Lung (tissue), 12 donors: ENCODE results near the gene TEX48. TPM values are rescaled to one million over a fixed set of nuclear protein-coding genes. Genes with fewer than 3 reads are reported as not detected.

ENCODE experiments used
- ATAC-seq: fragments of 200-7000 bp; cut with Tn5 transposase; one replicate; pipeline ENCODE4 v1.9.1; 2020; ENCODE audit warnings: moderate number of reproducible peaks; ENCODE audit not compliant: insufficient read depth, low FRiP score
- DNase-seq, 3 donors: peaks; one replicate each; pipeline ENCODE4 v3.0.0-alpha.2; 2013 to 2017
- H3K27ac ChIP-seq, 2 donors: one replicate each; pipeline ENCODE4 v1.5.1; 2013; ENCODE audit warnings: mild to moderate bottlenecking in 2 of 2, moderate library complexity in 2 of 2, control low read depth in 1 of 2, inconsistent platforms in 1 of 2, low read depth in 1 of 2, low read length in 1 of 2
- H3K27me3 ChIP-seq, 3 donors: one replicate each; pipeline ENCODE4 v1.5.1; 2013; ENCODE audit warnings: low read length in 2 of 3; ENCODE audit not compliant: control insufficient read depth in 3 of 3, insufficient read depth in 3 of 3
- H3K36me3 ChIP-seq, 4 donors: one replicate each; pipeline ENCODE4 v1.5.1; 2013; ENCODE audit warnings: low read length in 4 of 4, mild to moderate bottlenecking in 1 of 4, moderate library complexity in 1 of 4; ENCODE audit not compliant: control insufficient read depth in 4 of 4, insufficient read depth in 4 of 4
- H3K4me1 ChIP-seq, 5 donors: one replicate each; pipeline ENCODE4 v1.5.1; 2013; ENCODE audit warnings: low read length in 5 of 5, mild to moderate bottlenecking in 2 of 5, moderate library complexity in 1 of 5; ENCODE audit not compliant: control insufficient read depth in 5 of 5, insufficient read depth in 5 of 5
- H3K4me3 ChIP-seq: one replicate; pipeline ENCODE4 v1.5.1; 2013; ENCODE audit warnings: mild to moderate bottlenecking, control low read depth, moderate library complexity
- H3K9ac ChIP-seq, 2 donors: one replicate each; pipeline ENCODE4 v1.5.1; 2013; ENCODE audit warnings: low read length in 2 of 2, control low read depth in 1 of 2; ENCODE audit not compliant: insufficient read depth in 1 of 2
- H3K9me3 ChIP-seq, 4 donors: one replicate each; pipeline ENCODE4 v1.5.1; 2013; ENCODE audit warnings: low read length in 3 of 4, mild to moderate bottlenecking in 1 of 4, moderate library complexity in 1 of 4; ENCODE audit not compliant: control insufficient read depth in 4 of 4, insufficient read depth in 3 of 4
- WGBS, 2 donors: extraction: QIAGEN DNeasy Blood & Tissue Kit; methylation state at CpG; one replicate each; pipeline ENCODE4 v1.1.7; 2013; 5-methylcytosine and 5-hydroxymethylcytosine counted together
- polyA plus RNA-seq, 2 donors: library from polyadenylated mRNA; stranded (reverse); fragments of 200-250 nt; gene quantifications; one replicate each; pipeline ENCODE4 v1.2.1, GENCODE V29; 2013
- total RNA-seq, 2 donors: library from RNA; depleted of rRNA in 1 of 2; stranded (reverse); fragments of >200 nt in 1 of 2; gene quantifications; one replicate each; pipeline ENCODE4 v1.2.1, GENCODE V29; 2014 to 2021
- TF ChIP-seq, protein P1 (sequence below): IDR thresholded peaks from 2 replicates; pipeline ENCODE4 v1.5.1; 2012; ENCODE audit warnings: mild to moderate bottlenecking; ENCODE audit errors: control extremely low read depth, extremely low read depth
- donor health status: control.
- donor health status: control.
- donor health status: Bipolar disorder and iron deficiency.
- donor health status: healthy.
- donor health status: DM: yes; HTN: yes; CAD: no.

The TEX48 gene
- total and polyA plus RNA-seq, 4 donors = not detected

DNA sequence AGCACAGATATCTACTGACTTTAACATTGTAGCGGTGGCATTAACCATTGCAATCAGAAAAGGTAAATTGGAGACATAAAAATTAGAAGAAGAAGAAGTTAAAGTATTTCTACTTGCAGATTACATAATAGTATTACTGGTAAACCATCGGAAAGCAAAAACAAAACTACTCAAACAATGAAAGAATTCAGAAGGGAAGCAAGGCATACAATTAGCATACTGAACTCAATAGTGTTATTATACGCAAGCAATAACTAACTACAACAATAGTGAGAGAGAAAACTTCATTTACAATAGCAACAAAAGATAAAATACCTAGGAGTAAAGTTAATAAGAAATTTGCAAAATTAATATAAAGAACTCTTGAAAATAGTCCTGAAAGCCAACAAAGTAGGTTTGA is 17.8 kb downstream of the TEX48 start:
- Histone ChIP-seq H3K4me1 (no peaks in the 10 kb centered on the region), H3K9ac (no peak overlapping the region), H3K36me3 (no peaks in the 10 kb centered on the region), H3K27me3 (no peaks in the 10 kb centered on the region), H3K4me3 (no peak overlapping the region), H3K27ac (no peak overlapping the region), H3K9me3 (no peaks in the 10 kb centered on the region)
- 62 to 70% methylated on average over 3 of the region's 3 CpGs for WGBS, 2 donors
- DNase-seq (no peak), ATAC-seq (no peak)
- TF ChIP-seq, protein P1, sequence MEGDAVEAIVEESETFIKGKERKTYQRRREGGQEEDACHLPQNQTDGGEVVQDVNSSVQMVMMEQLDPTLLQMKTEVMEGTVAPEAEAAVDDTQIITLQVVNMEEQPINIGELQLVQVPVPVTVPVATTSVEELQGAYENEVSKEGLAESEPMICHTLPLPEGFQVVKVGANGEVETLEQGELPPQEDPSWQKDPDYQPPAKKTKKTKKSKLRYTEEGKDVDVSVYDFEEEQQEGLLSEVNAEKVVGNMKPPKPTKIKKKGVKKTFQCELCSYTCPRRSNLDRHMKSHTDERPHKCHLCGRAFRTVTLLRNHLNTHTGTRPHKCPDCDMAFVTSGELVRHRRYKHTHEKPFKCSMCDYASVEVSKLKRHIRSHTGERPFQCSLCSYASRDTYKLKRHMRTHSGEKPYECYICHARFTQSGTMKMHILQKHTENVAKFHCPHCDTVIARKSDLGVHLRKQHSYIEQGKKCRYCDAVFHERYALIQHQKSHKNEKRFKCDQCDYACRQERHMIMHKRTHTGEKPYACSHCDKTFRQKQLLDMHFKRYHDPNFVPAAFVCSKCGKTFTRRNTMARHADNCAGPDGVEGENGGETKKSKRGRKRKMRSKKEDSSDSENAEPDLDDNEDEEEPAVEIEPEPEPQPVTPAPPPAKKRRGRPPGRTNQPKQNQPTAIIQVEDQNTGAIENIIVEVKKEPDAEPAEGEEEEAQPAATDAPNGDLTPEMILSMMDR = no peak

DNA sequence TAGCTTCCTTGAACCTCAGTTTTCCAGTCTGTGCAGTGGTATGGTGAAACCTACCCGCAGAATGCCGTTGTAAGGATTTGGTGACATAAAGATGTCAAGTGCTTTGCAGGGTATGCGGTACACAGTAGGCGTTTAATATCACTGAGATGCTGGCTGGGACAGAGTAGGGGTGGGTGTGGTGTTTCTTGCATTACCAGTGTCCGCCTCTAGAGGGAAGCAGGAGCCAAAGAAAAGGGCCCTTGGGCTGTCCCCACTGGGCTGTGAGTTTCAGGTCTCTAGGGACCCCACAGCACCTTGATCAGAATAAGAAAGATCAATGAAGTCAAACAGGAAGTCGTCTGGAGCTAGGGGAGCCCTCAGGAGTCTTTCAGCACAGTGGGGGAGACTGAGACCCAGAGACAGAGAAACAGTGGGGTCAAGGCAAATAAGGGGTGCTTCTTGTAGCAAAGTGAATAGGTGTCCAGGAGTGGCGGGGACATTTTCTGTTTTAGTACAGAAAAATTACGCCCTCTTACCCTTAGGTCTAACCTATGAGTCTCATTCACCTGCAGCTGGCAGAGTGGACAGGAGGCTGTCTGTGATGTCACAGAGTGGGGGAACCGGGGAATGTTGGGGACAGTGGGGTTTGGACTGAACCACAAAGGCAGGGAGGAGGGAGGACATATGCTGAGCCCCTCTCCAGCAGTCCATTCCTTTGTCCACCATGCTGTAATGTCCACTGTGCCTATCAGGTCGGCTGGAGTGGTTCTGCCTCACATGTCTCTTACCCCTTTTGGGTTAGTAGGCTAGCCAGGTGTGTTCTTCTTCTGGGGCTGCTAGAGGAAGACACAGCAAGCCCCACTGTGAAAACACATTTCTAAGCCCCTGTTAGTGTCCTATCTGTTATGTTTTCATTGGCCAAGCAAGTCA is 19.7 kb downstream of the TEX48 start:
- H3K9ac ChIP-seq = no peak overlapping the region
- H3K4me3 ChIP-seq = no peak overlapping the region
- peak; percentile 85 for ATAC-seq
- no peaks in the 10 kb centered on the region for H3K4me1 ChIP-seq
- H3K9me3 ChIP-seq = no peaks in the 10 kb centered on the region
- 33 to 45% methylated on average over 10 of the region's 10 CpGs for WGBS, 2 donors
- peak; percentile 25 to 55 (median 33) for DNase-seq
- TF ChIP-seq, protein P1 = peak; percentile 31
- no peaks in the 10 kb centered on the region for H3K36me3 ChIP-seq
- H3K27me3 ChIP-seq = no peaks in the 10 kb centered on the region
- H3K27ac ChIP-seq = no peak overlapping the region

DNA sequence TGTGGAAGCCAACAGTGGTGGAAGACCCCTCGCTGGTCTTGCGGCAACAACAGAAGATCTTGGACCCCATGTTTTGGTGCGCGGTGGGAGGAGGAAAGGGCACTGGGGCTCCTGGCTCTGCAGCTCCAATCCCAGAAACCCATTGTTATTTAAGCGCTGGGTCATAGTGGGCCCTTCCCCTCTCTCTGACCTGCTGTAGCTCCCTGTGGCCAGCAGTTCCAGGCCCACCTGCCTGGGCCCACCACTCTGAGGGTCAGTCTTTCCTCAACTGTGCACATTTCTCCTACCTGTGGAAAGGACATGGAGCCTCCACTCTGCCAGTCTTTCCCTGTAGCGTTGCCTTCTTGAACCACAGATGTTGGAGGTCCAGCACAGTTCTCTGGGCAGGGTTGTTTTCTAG is 24.3 kb downstream of the TEX48 start, which contains the start of gene TEX53:
TEX53 (minus strand) TSS at position 101 of the 400 bp plus-strand sequence; CDS start at position 70, 31 bp downstream.
- Histone ChIP-seq H3K9me3 (no peaks in the 10 kb centered on the region), H3K4me1 (no peaks in the 10 kb centered on the region), H3K36me3 (no peaks in the 10 kb centered on the region), H3K27ac (no peak within 1 kb of the TSS), H3K9ac (no peak within 1 kb of the TSS), H3K4me3 (no peak within 1 kb of the TSS), H3K27me3 (no peaks in the 10 kb centered on the region)
- ATAC-seq = no peak
- TF ChIP-seq, protein P1 = no peak
- no peak for DNase-seq
- 97 to 100% methylated on average over 6 of the region's 6 CpGs for WGBS, 2 donors
